Astrocyte of the cerebellum (primary cell): Measurements from ENCODE around the gene ANKRD34B.

Experiments
- DNase-seq: peaks from one replicate; pipeline ENCODE4 v3.0.0-alpha.2; 2011; ENCODE audit warnings: low read depth
- H3K4me3 ChIP-seq: 2 replicates; pipeline ENCODE4 v1.5.1; 2011; ENCODE audit warnings: mild to moderate bottlenecking, low read depth, low read length, moderate library complexity
- CTCF ChIP-seq: IDR thresholded peaks from 2 replicates; pipeline ENCODE4 v1.5.1; 2012; ENCODE audit warnings: low read length, low read depth, moderate library complexity, mild to moderate bottlenecking; ENCODE audit errors: missing control alignments
- in situ Hi-C: cut with HindIII; loops from 2 replicates; pipeline ENCODE4 v1.10.0; 2017; ENCODE audit warnings: low sequenced_read_pairs

The ANKRD34B gene

GRCh38 chr5:80607832-80608231 is 37.8 kb upstream of the ANKRD34B start:
- no peak for DNase-seq
- no peak for TF ChIP-seq CTCF
- in situ Hi-C loops: no loop called here
- no peak overlapping the region for H3K4me3 ChIP-seq

- TF ChIP-seq CTCF: no peak
- in situ Hi-C loops: no loop called here
Observed at GRCh38 chr5:80607343-80607742, 37.3 kb upstream of the ANKRD34B start.

DNA sequence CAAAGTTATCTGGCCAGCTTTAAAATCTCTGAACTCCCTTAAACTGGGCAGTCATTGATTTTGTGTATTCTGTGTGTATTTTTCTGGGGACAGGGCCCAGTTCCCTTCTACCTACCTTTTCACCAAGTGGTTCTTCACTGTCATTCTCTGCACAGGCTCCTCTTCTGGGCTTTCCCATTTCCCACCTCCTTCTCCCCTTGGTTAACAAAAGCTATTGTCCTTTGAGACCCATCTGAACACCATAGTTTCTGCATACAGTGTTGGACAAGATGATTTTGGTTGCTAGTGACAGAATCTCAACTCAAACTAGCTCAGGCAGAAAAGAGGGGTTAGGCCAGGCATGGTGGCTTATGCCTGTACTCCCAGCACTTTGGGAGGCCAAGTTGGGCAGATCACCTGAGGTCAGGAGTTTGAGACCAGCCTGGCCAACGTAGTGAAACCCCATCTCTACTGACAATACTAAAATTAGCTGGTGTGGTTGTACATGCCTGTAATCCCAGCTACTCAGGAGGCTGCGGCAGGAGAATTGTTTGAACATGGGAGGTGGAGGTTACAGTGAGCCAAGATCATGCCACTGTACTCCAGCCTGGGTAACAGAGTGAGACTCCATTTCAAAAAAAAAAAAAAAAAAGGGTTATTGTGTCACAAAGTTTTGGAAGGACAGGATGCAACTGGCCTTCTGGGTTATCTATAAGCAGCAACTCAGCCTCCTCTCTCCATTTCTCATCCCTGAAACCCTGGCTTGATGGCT is 31.0 kb upstream of the ANKRD34B start:
- TF ChIP-seq CTCF: no peak
- H3K4me3 ChIP-seq: no peak overlapping the region
- in situ Hi-C loops: no loop called here
- DNase-seq: no peak

More at GRCh38 chr5:80607343-80607742, 37.3 kb upstream of the ANKRD34B start:
- no peak overlapping the region for H3K4me3 ChIP-seq
- DNase-seq: no peak

DNA sequence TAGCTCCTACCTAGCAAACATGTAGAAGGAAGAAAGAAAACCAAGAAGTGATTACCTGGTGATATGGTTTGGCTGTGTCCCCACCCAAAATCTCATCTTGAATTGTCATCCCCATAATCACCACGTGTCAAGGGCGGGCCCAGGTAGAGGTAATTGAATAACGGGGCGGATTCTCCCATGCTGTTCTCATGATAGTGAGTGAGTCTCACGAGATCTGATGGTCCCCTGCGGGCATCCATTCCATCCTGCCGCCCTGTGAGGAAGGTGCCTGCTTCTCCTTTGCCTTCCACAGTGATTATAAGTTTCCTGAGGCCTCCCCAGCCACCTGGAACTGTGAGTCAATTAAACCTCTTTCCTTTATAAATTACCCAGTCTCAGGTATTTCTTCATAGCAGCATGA is 27.4 kb upstream of the ANKRD34B start:
- no peak for TF ChIP-seq CTCF
- in situ Hi-C loops: no loop called here
- no peak overlapping the region for H3K4me3 ChIP-seq
- DNase-seq: no peak

- in situ Hi-C loops: no loop called here
- no peak for DNase-seq
- H3K4me3 ChIP-seq: no peak overlapping the region
- TF ChIP-seq CTCF: no peak
Observed at GRCh38 chr5:80594810-80595209, 24.7 kb upstream of the ANKRD34B start.

DNA sequence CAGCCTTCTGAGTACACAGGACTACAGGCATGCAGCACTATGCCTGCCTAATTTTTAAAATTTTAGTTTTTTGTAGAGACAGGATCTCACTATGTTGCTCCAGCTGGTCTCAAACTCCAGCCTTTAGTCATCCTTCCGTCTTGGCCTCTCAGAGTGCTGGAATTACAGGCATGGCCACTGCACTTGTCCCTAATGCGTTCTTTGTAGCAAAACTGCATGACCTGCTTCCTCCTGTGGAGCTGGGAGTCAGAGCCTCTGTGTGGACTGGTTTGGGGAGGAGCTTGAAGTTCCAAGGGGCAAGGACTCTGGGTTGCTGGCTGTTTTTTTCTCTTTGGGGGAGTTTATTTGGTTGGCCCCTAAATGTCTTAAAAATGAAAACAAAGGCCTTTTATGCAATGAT is 22.7 kb upstream of the ANKRD34B start:
- no peak overlapping the region for H3K4me3 ChIP-seq
- no peak for TF ChIP-seq CTCF
- in situ Hi-C loops: no loop called here
- no peak for DNase-seq

DNA sequence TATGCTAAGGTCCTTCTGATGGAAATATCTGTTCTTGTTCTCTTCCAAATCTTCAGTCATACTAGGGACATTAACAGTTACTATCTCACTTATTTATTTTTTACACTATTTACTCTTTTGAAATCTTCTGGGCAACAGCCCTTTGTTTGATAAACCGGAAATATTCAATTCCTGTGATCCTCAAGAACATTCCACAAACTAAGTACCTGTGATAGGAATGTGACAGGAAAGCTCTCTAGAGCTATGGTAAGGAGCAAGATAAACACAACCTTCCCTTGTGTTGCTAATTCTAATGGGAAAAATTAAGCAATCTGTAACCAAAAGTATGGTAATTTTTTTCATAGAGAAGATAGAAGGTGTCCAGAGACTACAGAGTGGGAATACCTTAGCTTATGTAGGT is 22.0 kb upstream of the ANKRD34B start:
- no peak overlapping the region for H3K4me3 ChIP-seq
- in situ Hi-C loops: no loop called here
- no peak for DNase-seq
- no peak for TF ChIP-seq CTCF
